GM23338 (cell line): ENCODE measurements around the gene SRRD. TPM values are rescaled to one million over a fixed set of nuclear protein-coding genes. Genes with fewer than 3 reads are reported as not detected.

Experiments
- ATAC-seq: fragments of 200-7000 bp; cut with Tn5 transposase; 3 replicates; pipeline ENCODE4 v1.9.1; 2020
- DNase-seq: peaks from one replicate; pipeline ENCODE4 v3.0.0-alpha.2; 2015; ENCODE audit warnings: low spot score
- H2AFZ ChIP-seq: fragments of 200-600 bp; sonication (generic); 2 replicates; pipeline ENCODE4 v1.8.0; 2016; ENCODE audit warnings: antibody characterized with exemption, mild to moderate bottlenecking, moderate library complexity
- H3F3A ChIP-seq: fragments of 200-600 bp; sonication (generic); replicated peaks from 2 replicates; pipeline ENCODE4 v1.8.0; 2017; ENCODE audit warnings: antibody characterized with exemption, mixed run types, low read depth
- H3K27ac ChIP-seq: fragments of 200-600 bp; sonication (generic); 2 replicates; pipeline ENCODE4 v1.6.1; 2016; ENCODE audit warnings: low read depth
- H3K27me3 ChIP-seq: fragments of 200-600 bp; sonication (generic); 2 replicates; pipeline ENCODE4 v1.8.0; 2016; ENCODE audit warnings: mild to moderate bottlenecking, mixed run types, moderate library complexity; ENCODE audit not compliant: insufficient read depth
- H3K36me3 ChIP-seq: fragments of 200-600 bp; sonication (generic); 2 replicates; pipeline ENCODE4 v1.8.0; 2016; ENCODE audit warnings: mild to moderate bottlenecking; ENCODE audit not compliant: insufficient read depth
- H3K4me1 ChIP-seq: fragments of 200-600 bp; sonication (generic); 2 replicates; pipeline ENCODE4 v1.8.0; 2016; ENCODE audit warnings: mild to moderate bottlenecking, moderate library complexity; ENCODE audit not compliant: insufficient read depth
- H3K4me2 ChIP-seq: fragments of 200-600 bp; sonication (generic); 2 replicates; pipeline ENCODE4 v1.7.1; 2017; ENCODE audit warnings: mixed run types
- H3K4me3 ChIP-seq: fragments of 200-600 bp; sonication (generic); 2 replicates; pipeline ENCODE4 v1.6.1; 2016; ENCODE audit warnings: mixed run types
- H3K79me2 ChIP-seq: fragments of 200-600 bp; sonication (generic); replicated peaks from 2 replicates; pipeline ENCODE4 v1.8.0; 2017; ENCODE audit warnings: mild to moderate bottlenecking; ENCODE audit not compliant: insufficient read depth
- H3K9me2 ChIP-seq: fragments of 200-600 bp; sonication (generic); 2 replicates; pipeline ENCODE4 v1.8.0; 2017; ENCODE audit not compliant: insufficient read depth
- H4K20me1 ChIP-seq: fragments of 200-600 bp; sonication (generic); replicated peaks from 2 replicates; pipeline ENCODE4 v1.8.0; 2017; ENCODE audit warnings: mild to moderate bottlenecking; ENCODE audit not compliant: insufficient read depth
- H3K27ac Mint-ChIP-seq: 2 replicates; pipeline ENCODE4 v1.8.0; 2020; ENCODE audit warnings: inconsistent platforms, mild to moderate bottlenecking, moderate library complexity, mixed read lengths
- H3K27me3 Mint-ChIP-seq: 3 replicates; pipeline ENCODE4 v1.8.0; 2022; ENCODE audit warnings: low read depth, mild to moderate bottlenecking, moderate library complexity, mixed read lengths, inconsistent platforms; ENCODE audit not compliant: insufficient read depth, poor library complexity
- H3K36me3 Mint-ChIP-seq: 3 replicates; pipeline ENCODE4 v1.8.0; 2021; ENCODE audit warnings: low read depth, mild to moderate bottlenecking, inconsistent platforms, moderate library complexity, mixed read lengths
- H3K4me1 Mint-ChIP-seq: 3 replicates; pipeline ENCODE4 v1.8.0; 2020; ENCODE audit warnings: mild to moderate bottlenecking, inconsistent platforms, mixed read lengths
- H3K4me3 Mint-ChIP-seq: 3 replicates; pipeline ENCODE4 v1.8.0; 2021; ENCODE audit warnings: moderate library complexity, mild to moderate bottlenecking, inconsistent platforms, mixed read lengths
- H3K9me3 Mint-ChIP-seq: 3 replicates; pipeline ENCODE4 v1.8.0; 2020; ENCODE audit warnings: moderate library complexity, mild to moderate bottlenecking, inconsistent platforms, mixed read lengths
- CREB1 ChIP-seq: fragments of 250-450 bp; sonication (Bioruptor Pico); IDR thresholded peaks from 2 replicates; pipeline ENCODE4 v1.5.0; 2020; ENCODE audit warnings: low read depth, mild to moderate bottlenecking, moderate library complexity
- CTCF ChIP-seq, 2 experiments: fragments of 200-600 bp in 1 of 2; sonication (generic) in 1 of 2; conservative IDR thresholded peaks; 2 replicates each; pipeline versions ENCODE4 v1.5.1 to v1.6.1; 2016 to 2017; ENCODE audit warnings: antibody characterized with exemption in 2 of 2, low read depth in 2 of 2, mild to moderate bottlenecking in 2 of 2, moderate library complexity in 1 of 2
- ETS1 ChIP-seq: IDR thresholded peaks from 2 replicates; pipeline ENCODE4 v1.6.1; 2016; ENCODE audit warnings: antibody characterized with exemption
- EZH2 ChIP-seq: fragments of 200-600 bp; sonication (generic); IDR thresholded peaks from one replicate; pipeline ENCODE4 v1.8.0; 2017; ENCODE audit warnings: antibody characterized with exemption, mild to moderate bottlenecking, low read depth; ENCODE audit not compliant: unreplicated experiment
- EZH2phosphoT487 ChIP-seq: fragments of 200-600 bp; sonication (generic); IDR thresholded peaks from one replicate; pipeline ENCODE4 v1.8.1; 2018; ENCODE audit warnings: antibody characterized with exemption; ENCODE audit not compliant: unreplicated experiment
- JUNB ChIP-seq: IDR thresholded peaks from one replicate; pipeline ENCODE4 v1.6.1; 2016; ENCODE audit warnings: antibody characterized with exemption; ENCODE audit not compliant: unreplicated experiment
- NANOG ChIP-seq: IDR thresholded peaks from 2 replicates; pipeline ENCODE4 v1.6.1; 2016; ENCODE audit warnings: antibody characterized with exemption, borderline replicate concordance
- POLR2AphosphoS5 ChIP-seq: IDR thresholded peaks from 2 replicates; pipeline ENCODE4 v1.6.1; 2016; ENCODE audit warnings: antibody characterized with exemption, low read depth
- STAT1 ChIP-seq: IDR thresholded peaks from one replicate; pipeline ENCODE4 v1.6.1; 2016; ENCODE audit warnings: antibody characterized with exemption; ENCODE audit not compliant: unreplicated experiment
- ZNF114 ChIP-seq: fragments of 250-450 bp; sonication (Bioruptor Pico); IDR thresholded peaks from 2 replicates; pipeline ENCODE4 v1.5.0; 2020; ENCODE audit warnings: mild to moderate bottlenecking, moderate library complexity
- ZNF331 ChIP-seq: fragments of 250-450 bp; sonication (Bioruptor Pico); IDR thresholded peaks from 2 replicates; pipeline ENCODE4 v1.5.0; 2020; ENCODE audit warnings: low read depth, mild to moderate bottlenecking, moderate library complexity
- ZNF462 ChIP-seq: fragments of 250-450 bp; sonication (Bioruptor Pico); IDR thresholded peaks from 2 replicates; pipeline ENCODE4 v1.5.0; 2020; ENCODE audit warnings: mild to moderate bottlenecking, moderate library complexity
- polyA plus RNA-seq: library from polyadenylated mRNA; unstranded; fragments of >200 nt; fragmentation: Nextera tagmentation; extraction: Ambion mirVana; gene quantifications from 2 replicates; pipeline ENCODE4 v1.2.1, GENCODE V29; 2016
- total RNA-seq: library from RNA; depleted of rRNA; stranded (reverse); fragments of >200 nt; shearing (Covaris generic); gene quantifications from 2 replicates; pipeline ENCODE4 v1.2.3, GENCODE V29; 2014

SRRD gene
- total and polyA plus RNA-seq, 2 experiments from 2014 or later, result 17.8 to 23.2 TPM

- Histone ChIP-seq H3K4me3 (no peak overlapping the region), H3K4me1 (peaks cover 12% of the 10 kb centered on the region), H3K4me2 (no peak overlapping the region), H3F3A (0 out of 2 replicates have a peak, but pooled peaks cover 6% of the 10 kb centered on the region), H3K27ac (no peak overlapping the region), H3K79me2 (peaks cover 32% of the 10 kb centered on the region), H2AFZ (no peak overlapping the region), H4K20me1 (peaks cover 3% of the 10 kb centered on the region), H3K9me2 (no peaks in the 10 kb centered on the region), H3K27me3 (no peaks in the 10 kb centered on the region), H3K36me3 (peaks cover 7% of the 10 kb centered on the region; the same call in 1 of the 2 replicates)
- Mint-ChIP-seq H3K27me3 (peaks cover 2% of the 10 kb centered on the region), H3K4me3 (peak overlapping the region; percentile 100), H3K27ac (peak overlapping the region; percentile 97; the same call in 1 of the 2 replicates), H3K9me3 (no peaks in the 10 kb centered on the region), H3K4me1 (peaks cover 11% of the 10 kb centered on the region), H3K36me3 (peaks cover 16% of the 10 kb centered on the region)
- no peak for TF ChIP-seq CREB1 (CRISPR knock-in tag)
- TF ChIP-seq NANOG, result no peak
- no peak for TF ChIP-seq ZNF331 (CRISPR knock-in tag)
- no peak for TF ChIP-seq JUNB
- TF ChIP-seq ZNF114 (CRISPR knock-in tag), result no peak
- DNase-seq, result no peak
- ATAC-seq, result no peak
Measured at GRCh38 chr22:26513838-26514237, 30.2 kb downstream of the SRRD start.

- Histone ChIP-seq H3K79me2 (peaks cover 32% of the 10 kb centered on the region), H3F3A (0 out of 2 replicates have a peak, but pooled peaks cover 6% of the 10 kb centered on the region), H3K9me2 (no peaks in the 10 kb centered on the region), H2AFZ (no peak overlapping the region), H3K4me3 (no peak overlapping the region), H3K27ac (no peak overlapping the region), H3K36me3 (peaks cover under 1% of the 10 kb centered on the region; the same call in 1 of the 2 replicates), H3K4me2 (no peak overlapping the region), H3K27me3 (no peaks in the 10 kb centered on the region), H3K4me1 (peaks cover 12% of the 10 kb centered on the region), H4K20me1 (peaks cover 3% of the 10 kb centered on the region)
- Mint-ChIP-seq H3K4me1 (peaks cover 11% of the 10 kb centered on the region), H3K9me3 (no peaks in the 10 kb centered on the region), H3K36me3 (peaks cover 9% of the 10 kb centered on the region), H3K27ac (no peak overlapping the region), H3K4me3 (0 out of 3 replicates have a peak overlapping the region, but pooled peaks have one; percentile 18), H3K27me3 (peaks cover 2% of the 10 kb centered on the region)
- TF ChIP-seq EZH2phosphoT487 (no peak), ZNF114 (CRISPR knock-in tag) (no peak), JUNB (no peak), NANOG (no peak), STAT1 (no peak), CREB1 (CRISPR knock-in tag) (no peak), ZNF462 (CRISPR knock-in tag) (no peak), POLR2AphosphoS5 (no peak), CTCF (conservative IDR thresholded peaks at IDR 0.05; ENCODE audit: low read depth in 2 of 2) (no peak), EZH2 (no peak), ETS1 (no peak)
- no peak for ATAC-seq
- no peak for DNase-seq
Measured at GRCh38 chr22:26514419-26515161, 30.9 kb downstream of the SRRD start.
